NCI-H446 treated with DMSO at 0.1 percent for 48 hours (cell line): ENCODE results near the gene FOXC1.

ENCODE experiments used
- DNase-seq: peaks from one replicate; lab custom pipeline; 2025; lab: John Stamatoyannopoulos, UW

Gene FOXC1

GRCh38 chr6:1600063-1600763 lies 9.5 kb upstream of the FOXC1 start:
- DNase-seq, result no peak

- no peak for DNase-seq
Observed at GRCh38 chr6:1600764-1601157, 9.0 kb upstream of the FOXC1 start.

- DNase-seq, result no peak
Observed at GRCh38 chr6:1601158-1602048, 8.3 kb upstream of the FOXC1 start.

GRCh38 chr6:1602049-1602713 lies 7.5 kb upstream of the FOXC1 start:
- DNase-seq, result no peak

GRCh38 chr6:1603708-1604107 lies 6.0 kb upstream of the FOXC1 start:
- no peak for DNase-seq

GRCh38 chr6:1604158-1605003 lies 5.3 kb upstream of the FOXC1 start:
- no peak for DNase-seq

- no peak for DNase-seq
Observed at GRCh38 chr6:1605004-1605892, 4.5 kb upstream of the FOXC1 start.

- DNase-seq, result no peak
Observed at GRCh38 chr6:1605893-1606779, 3.6 kb upstream of the FOXC1 start.

GRCh38 chr6:1606780-1607515 lies 2.8 kb upstream of the FOXC1 start:
- no peak for DNase-seq

GRCh38 chr6:1607516-1608221 lies 2.0 kb upstream of the FOXC1 start:
- no peak for DNase-seq

- DNase-seq, result no peak
Observed at GRCh38 chr6:1608222-1609040, 1.3 kb upstream of the FOXC1 start.

- DNase-seq, result no peak
Observed at GRCh38 chr6:1609041-1609647, 571 bp upstream of the FOXC1 start.

GRCh38 chr6:1610497-1611321 lies 994 bp downstream of the FOXC1 start:
- DNase-seq, result no peak

GRCh38 chr6:1611322-1611571 lies 1.5 kb downstream of the FOXC1 start:
- DNase-seq, result no peak

- DNase-seq, result no peak
Observed at GRCh38 chr6:1611572-1612298, 2.0 kb downstream of the FOXC1 start.
